PC-9 (cell line): ENCODE measurements around the gene TSHZ3.

ENCODE experiments used
- CTCF ChIP-seq: fragments of 200-600 bp; sonication (generic); conservative IDR thresholded peaks from 2 replicates; pipeline ENCODE4 v1.6.1; 2017; ENCODE audit warnings: mixed run types, antibody characterized with exemption, mild to moderate bottlenecking, moderate library complexity
- EZH2 ChIP-seq: fragments of 200-600 bp; sonication (generic); IDR thresholded peaks from 2 replicates; pipeline ENCODE4 v1.8.0; 2017; ENCODE audit warnings: antibody characterized with exemption, low read depth

GRCh38 chr19:31282346-31282745 lies 66.9 kb downstream of the TSHZ3 start:
- TF ChIP-seq CTCF (no peak), EZH2 (no peak)
